ENCODE measurements around the gene CAPN2. TPM values are rescaled to one million over a fixed set of nuclear protein-coding genes. Genes with fewer than 3 reads are reported as not detected.

Gene CAPN2
- total and polyA plus RNA-seq, 2 experiments from 2014 or later = 8.4 to 17.8 TPM

- Histone ChIP-seq H4K20me1 (replicated peaks; ENCODE audit: insufficient read depth) (no peaks in the 10 kb centered on the region), H3K9me2 (ENCODE audit: insufficient read depth) (no peaks in the 10 kb centered on the region), H3K27me3 (ENCODE audit: insufficient read depth) (no peaks in the 10 kb centered on the region), H2AFZ (no peak overlapping the region), H3K4me3 (no peak overlapping the region), H3K4me1 (ENCODE audit: insufficient read depth) (no peaks in the 10 kb centered on the region), H3K36me3 (ENCODE audit: insufficient read depth) (no peaks in the 10 kb centered on the region), H3K79me2 (replicated peaks; ENCODE audit: insufficient read depth) (no peaks in the 10 kb centered on the region), H3F3A (replicated peaks; ENCODE audit: low read depth) (no peaks in the 10 kb centered on the region), H3K4me2 (no peak overlapping the region), H3K27ac (ENCODE audit: low read depth) (no peak overlapping the region)
- DNase-seq (ENCODE audit: low spot score) (no peak), ATAC-seq (no peak)
- Mint-ChIP-seq H3K36me3 (ENCODE audit: low read depth) (peaks cover 22% of the 10 kb centered on the region), H3K4me1 (no peaks in the 10 kb centered on the region), H3K9me3 (peaks cover 7% of the 10 kb centered on the region), H3K4me3 (no peak overlapping the region), H3K27me3 (ENCODE audit: insufficient read depth, low read depth, poor library complexity) (peaks cover 9% of the 10 kb centered on the region), H3K27ac (no peak overlapping the region)
- TF ChIP-seq NANOG (IDR thresholded peaks at IDR 0.05; ENCODE audit: borderline replicate concordance) (no peak), CTCF (conservative IDR thresholded peaks at IDR 0.05; ENCODE audit: low read depth in 2 of 2) (no peak), ZNF114 (CRISPR knock-in tag; IDR thresholded peaks at IDR 0.05) (no peak), REST (IDR thresholded peaks at IDR 0.05; ENCODE audit: unreplicated experiment) (no peak), ZNF462 (CRISPR knock-in tag; IDR thresholded peaks at IDR 0.05) (no peak), STAT1 (IDR thresholded peaks at IDR 0.05; ENCODE audit: unreplicated experiment) (no peak), ETS1 (IDR thresholded peaks at IDR 0.05) (no peak), ZNF331 (CRISPR knock-in tag; IDR thresholded peaks at IDR 0.05; ENCODE audit: low read depth) (no peak), JUNB (IDR thresholded peaks at IDR 0.05; ENCODE audit: unreplicated experiment) (no peak), CREB1 (CRISPR knock-in tag; IDR thresholded peaks at IDR 0.05; ENCODE audit: low read depth) (no peak), EZH2 (IDR thresholded peaks at IDR 0.05; ENCODE audit: low read depth, unreplicated experiment) (no peak), POLR2AphosphoS5 (IDR thresholded peaks at IDR 0.05; ENCODE audit: low read depth) (no peak), EZH2phosphoT487 (IDR thresholded peaks at IDR 0.05; ENCODE audit: unreplicated experiment) (no peak)
These were observed 53.5 kb downstream of the CAPN2 start for GRCh38 chr1:223765719-223766340.
